ENCODE data around the gene TMEM204.

Gene TMEM204

GRCh38 chr16:1556254-1556653 lies 22.8 kb downstream of the TMEM204 start:
- no peak for DNase-seq (ENCODE audit: low read depth in 2 of 3, low spot score in 2 of 3)

- no peak for DNase-seq (ENCODE audit: low read depth in 2 of 3, low spot score in 2 of 3)
Observed at GRCh38 chr16:1557074-1557473, 23.6 kb downstream of the TMEM204 start.

- DNase-seq (ENCODE audit: low read depth in 2 of 3, low spot score in 2 of 3), result no peak
Observed at GRCh38 chr16:1557576-1557975, 24.1 kb downstream of the TMEM204 start.

GRCh38 chr16:1559446-1559975 lies 26.0 kb downstream of the TMEM204 start:
- DNase-seq (ENCODE audit: low read depth in 2 of 3, low spot score in 2 of 3), result no peak

GRCh38 chr16:1560153-1560552 lies 26.7 kb downstream of the TMEM204 start:
- DNase-seq (ENCODE audit: low read depth in 2 of 3, low spot score in 2 of 3), result no peak

GRCh38 chr16:1560866-1561265 lies 27.4 kb downstream of the TMEM204 start:
- no peak for DNase-seq (ENCODE audit: low read depth in 2 of 3, low spot score in 2 of 3)

GRCh38 chr16:1561266-1561665 lies 27.8 kb downstream of the TMEM204 start:
- DNase-seq (ENCODE audit: low read depth in 2 of 3, low spot score in 2 of 3), result no peak

- DNase-seq (ENCODE audit: low read depth in 2 of 3, low spot score in 2 of 3), result no peak
Observed at GRCh38 chr16:1561836-1562235, 28.4 kb downstream of the TMEM204 start.

GRCh38 chr16:1563786-1564185 lies 30.3 kb downstream of the TMEM204 start:
- DNase-seq (ENCODE audit: low read depth in 2 of 3, low spot score in 2 of 3), result no peak

GRCh38 chr16:1564325-1564724 lies 30.9 kb downstream of the TMEM204 start:
- DNase-seq (ENCODE audit: low read depth in 2 of 3, low spot score in 2 of 3), result no peak

GRCh38 chr16:1565083-1565805 lies 31.8 kb downstream of the TMEM204 start:
- no peak for DNase-seq (ENCODE audit: low read depth in 2 of 3, low spot score in 2 of 3)

GRCh38 chr16:1567988-1568387 lies 34.5 kb downstream of the TMEM204 start:
- no peak for DNase-seq (ENCODE audit: low read depth in 2 of 3, low spot score in 2 of 3)

GRCh38 chr16:1571012-1571671 lies 37.7 kb downstream of the TMEM204 start:
- DNase-seq (ENCODE audit: low read depth in 2 of 3, low spot score in 2 of 3), result no peak

GRCh38 chr16:1572673-1573072 lies 39.2 kb downstream of the TMEM204 start:
- DNase-seq (ENCODE audit: low read depth in 2 of 3, low spot score in 2 of 3), result no peak

GRCh38 chr16:1573301-1573700 lies 39.8 kb downstream of the TMEM204 start:
- DNase-seq (ENCODE audit: low read depth in 2 of 3, low spot score in 2 of 3), result no peak

- no peak for DNase-seq (ENCODE audit: low read depth in 2 of 3, low spot score in 2 of 3)
Observed at GRCh38 chr16:1575578-1575977, 42.1 kb downstream of the TMEM204 start.

GRCh38 chr16:1579214-1579613 lies 45.7 kb downstream of the TMEM204 start:
- DNase-seq (ENCODE audit: low read depth in 2 of 3, low spot score in 2 of 3), result no peak

GRCh38 chr16:1580256-1580655 lies 46.8 kb downstream of the TMEM204 start:
- no peak for DNase-seq (ENCODE audit: low read depth in 2 of 3, low spot score in 2 of 3)

GRCh38 chr16:1580956-1581355 lies 47.5 kb downstream of the TMEM204 start:
- DNase-seq (ENCODE audit: low read depth in 2 of 3, low spot score in 2 of 3), result no peak

GRCh38 chr16:1581804-1582203 lies 48.3 kb downstream of the TMEM204 start:
- DNase-seq (ENCODE audit: low read depth in 2 of 3, low spot score in 2 of 3), result no peak

- DNase-seq (ENCODE audit: low read depth in 2 of 3, low spot score in 2 of 3), result no peak
Observed at GRCh38 chr16:1583180-1583579, 49.7 kb downstream of the TMEM204 start.

GRCh38 chr16:1584926-1585484 lies 51.5 kb downstream of the TMEM204 start:
- no peak for DNase-seq (ENCODE audit: low read depth in 2 of 3, low spot score in 2 of 3)
